ENCODE results near the gene LRTM1. TPM values are rescaled to one million over a fixed set of nuclear protein-coding genes. Genes with fewer than 3 reads are reported as not detected.

LRTM1 gene
- total RNA-seq, 4 donors from 2014 or later: not detected

DNA sequence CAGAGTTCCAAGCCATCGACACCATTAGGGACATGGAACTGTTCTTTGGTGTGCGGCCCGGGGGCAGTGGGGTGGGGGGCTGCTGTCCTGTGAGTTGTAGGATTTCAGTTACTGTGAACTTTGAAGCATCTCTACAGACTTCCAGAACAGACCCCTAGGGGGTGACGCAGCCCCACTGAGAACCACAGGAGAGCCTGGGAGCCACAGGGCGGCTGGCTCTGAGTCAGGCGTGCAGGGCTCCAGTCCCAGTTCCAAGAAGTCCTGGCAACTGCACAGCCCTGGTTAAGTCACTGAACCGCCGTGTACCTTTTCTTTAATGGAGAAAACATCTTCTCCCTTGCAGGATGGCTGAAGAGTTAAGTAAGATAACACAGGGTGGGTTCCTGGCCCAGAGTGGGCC lies 23.5 kb upstream of the LRTM1 start:
- H3K36me3 ChIP-seq: no peaks in the 10 kb centered on the region
- no peak overlapping the region for H3K4me3 ChIP-seq
- peak; percentile 51 for DNase-seq
- 64% methylated on average over 8 of the region's 8 CpGs; no CpG with 5 or more reads in 1 of the 2 donors for WGBS, 2 donors (ENCODE audit: low coverage in 1 of 2)
- TF ChIP-seq, protein P1, sequence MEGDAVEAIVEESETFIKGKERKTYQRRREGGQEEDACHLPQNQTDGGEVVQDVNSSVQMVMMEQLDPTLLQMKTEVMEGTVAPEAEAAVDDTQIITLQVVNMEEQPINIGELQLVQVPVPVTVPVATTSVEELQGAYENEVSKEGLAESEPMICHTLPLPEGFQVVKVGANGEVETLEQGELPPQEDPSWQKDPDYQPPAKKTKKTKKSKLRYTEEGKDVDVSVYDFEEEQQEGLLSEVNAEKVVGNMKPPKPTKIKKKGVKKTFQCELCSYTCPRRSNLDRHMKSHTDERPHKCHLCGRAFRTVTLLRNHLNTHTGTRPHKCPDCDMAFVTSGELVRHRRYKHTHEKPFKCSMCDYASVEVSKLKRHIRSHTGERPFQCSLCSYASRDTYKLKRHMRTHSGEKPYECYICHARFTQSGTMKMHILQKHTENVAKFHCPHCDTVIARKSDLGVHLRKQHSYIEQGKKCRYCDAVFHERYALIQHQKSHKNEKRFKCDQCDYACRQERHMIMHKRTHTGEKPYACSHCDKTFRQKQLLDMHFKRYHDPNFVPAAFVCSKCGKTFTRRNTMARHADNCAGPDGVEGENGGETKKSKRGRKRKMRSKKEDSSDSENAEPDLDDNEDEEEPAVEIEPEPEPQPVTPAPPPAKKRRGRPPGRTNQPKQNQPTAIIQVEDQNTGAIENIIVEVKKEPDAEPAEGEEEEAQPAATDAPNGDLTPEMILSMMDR (IDR thresholded peaks at IDR 0.05): peak; percentile 42 to 53 (median 43)
- TF ChIP-seq POLR2AphosphoS5 (IDR thresholded peaks at IDR 0.05): no peak
- no peaks in the 10 kb centered on the region for H3K4me1 ChIP-seq
- no peak overlapping the region for H3K27ac ChIP-seq
- in situ Hi-C loops (cut with MboI; ENCODE audit: low pct_ligation_motif_present in 1 of 4, low pct_unique_long_range_greater_than_20kb in 1 of 4, low sequenced_read_pairs in 3 of 4): no loop called here
- H3K27me3 ChIP-seq: no peaks in the 10 kb centered on the region
- intact Hi-C loops (cut with DNase I; ENCODE audit: low total_unique reads): no loop called here
- no peaks in the 10 kb centered on the region for H3K9me3 ChIP-seq

DNA sequence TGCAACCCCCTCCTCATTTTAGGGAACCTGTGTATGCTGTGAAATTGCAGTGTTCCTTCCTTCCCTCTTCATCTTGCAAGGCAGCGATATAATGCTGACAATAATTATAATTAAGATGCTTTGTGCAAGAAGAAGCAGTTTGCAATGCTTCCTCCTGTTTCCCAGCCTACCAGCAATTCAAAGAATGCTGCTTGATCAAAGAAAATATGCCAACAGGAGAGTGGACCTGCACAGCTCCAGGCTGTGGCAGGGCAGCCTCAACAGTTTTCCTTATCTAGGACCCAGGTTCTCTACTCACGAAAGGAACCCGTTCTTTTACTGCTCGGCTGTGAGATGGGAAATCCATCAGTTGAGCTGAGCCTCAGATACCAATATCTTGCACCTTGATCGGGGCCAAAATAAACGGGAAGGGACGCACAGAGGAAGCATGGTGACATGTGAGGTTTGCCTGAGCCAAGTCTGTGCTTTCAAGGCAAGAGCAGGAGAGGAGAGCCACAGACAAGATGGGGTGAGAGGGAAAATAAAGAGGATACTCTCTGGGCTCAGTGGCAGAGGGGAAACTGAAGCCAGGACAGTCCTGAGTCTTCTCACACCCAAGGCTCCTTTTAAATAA lies 22.6 kb upstream of the LRTM1 start:
- H3K9me3 ChIP-seq: no peaks in the 10 kb centered on the region
- TF ChIP-seq POLR2A (IDR thresholded peaks at IDR 0.05) (no peak), POLR2AphosphoS5 (IDR thresholded peaks at IDR 0.05) (no peak), EP300 (IDR thresholded peaks at IDR 0.05; ENCODE audit: low read depth) (no peak)
- TF ChIP-seq, protein P1 (IDR thresholded peaks at IDR 0.05): no peak
- no peak overlapping the region for H3K27ac ChIP-seq
- no peaks in the 10 kb centered on the region for H3K4me1 ChIP-seq
- no peak overlapping the region for H3K4me3 ChIP-seq
- WGBS, 2 donors (ENCODE audit: low coverage in 1 of 2): 69 to 76% methylated on average over 4 to 7 of the region's 7 CpGs
- H3K27me3 ChIP-seq: no peaks in the 10 kb centered on the region
- in situ Hi-C loops (cut with MboI; ENCODE audit: low pct_ligation_motif_present in 1 of 4, low pct_unique_long_range_greater_than_20kb in 1 of 4, low sequenced_read_pairs in 3 of 4): no loop called here
- intact Hi-C loops (cut with DNase I; ENCODE audit: low total_unique reads): no loop called here
- DNase-seq: no peak
- H3K36me3 ChIP-seq: no peaks in the 10 kb centered on the region

DNA sequence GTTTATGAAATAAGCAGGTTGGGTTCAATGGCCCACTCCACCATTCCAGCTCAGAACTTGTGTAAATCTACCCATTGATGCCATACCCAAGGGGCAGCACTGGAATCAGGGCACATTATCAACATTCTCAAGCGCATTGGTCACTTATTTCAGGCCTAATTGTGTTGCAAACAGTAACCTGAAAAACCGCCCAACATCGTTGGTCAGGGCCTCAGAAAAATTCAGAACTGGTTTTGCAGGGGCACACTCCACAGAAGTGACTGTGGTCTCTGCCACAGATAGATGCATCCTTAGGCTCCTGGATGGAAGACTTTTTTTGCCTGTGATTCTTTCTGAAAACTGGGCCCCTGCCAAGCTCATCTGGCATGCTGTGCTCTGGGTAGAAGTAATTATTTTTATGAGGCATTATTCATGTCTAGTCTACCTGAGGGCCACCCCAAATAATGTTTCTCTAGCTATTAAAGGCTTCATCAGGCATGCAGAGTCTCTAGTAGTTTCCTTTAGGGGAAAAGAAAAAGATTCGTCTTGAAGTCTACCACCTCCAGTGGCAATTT lies 21.7 kb upstream of the LRTM1 start:
- DNase-seq: no peak
- intact Hi-C loops (cut with DNase I; ENCODE audit: low total_unique reads): no loop called here
- H3K36me3 ChIP-seq: no peaks in the 10 kb centered on the region
- in situ Hi-C loops (cut with MboI; ENCODE audit: low pct_ligation_motif_present in 1 of 4, low pct_unique_long_range_greater_than_20kb in 1 of 4, low sequenced_read_pairs in 3 of 4): no loop called here
- WGBS, 2 donors (ENCODE audit: low coverage in 1 of 2): 82% methylated on average over 4 of the region's 4 CpGs; no CpG with 5 or more reads in 1 of the 2 donors
- H3K27me3 ChIP-seq: no peaks in the 10 kb centered on the region
- no peak overlapping the region for H3K27ac ChIP-seq
- TF ChIP-seq POLR2AphosphoS5 (IDR thresholded peaks at IDR 0.05): no peak
- TF ChIP-seq EP300 (IDR thresholded peaks at IDR 0.05; ENCODE audit: low read depth): no peak
- TF ChIP-seq, protein P1 (IDR thresholded peaks at IDR 0.05): no peak
- no peak for TF ChIP-seq POLR2A (IDR thresholded peaks at IDR 0.05)
- H3K4me1 ChIP-seq: no peaks in the 10 kb centered on the region
- no peaks in the 10 kb centered on the region for H3K9me3 ChIP-seq
- H3K4me3 ChIP-seq: no peak overlapping the region

DNA sequence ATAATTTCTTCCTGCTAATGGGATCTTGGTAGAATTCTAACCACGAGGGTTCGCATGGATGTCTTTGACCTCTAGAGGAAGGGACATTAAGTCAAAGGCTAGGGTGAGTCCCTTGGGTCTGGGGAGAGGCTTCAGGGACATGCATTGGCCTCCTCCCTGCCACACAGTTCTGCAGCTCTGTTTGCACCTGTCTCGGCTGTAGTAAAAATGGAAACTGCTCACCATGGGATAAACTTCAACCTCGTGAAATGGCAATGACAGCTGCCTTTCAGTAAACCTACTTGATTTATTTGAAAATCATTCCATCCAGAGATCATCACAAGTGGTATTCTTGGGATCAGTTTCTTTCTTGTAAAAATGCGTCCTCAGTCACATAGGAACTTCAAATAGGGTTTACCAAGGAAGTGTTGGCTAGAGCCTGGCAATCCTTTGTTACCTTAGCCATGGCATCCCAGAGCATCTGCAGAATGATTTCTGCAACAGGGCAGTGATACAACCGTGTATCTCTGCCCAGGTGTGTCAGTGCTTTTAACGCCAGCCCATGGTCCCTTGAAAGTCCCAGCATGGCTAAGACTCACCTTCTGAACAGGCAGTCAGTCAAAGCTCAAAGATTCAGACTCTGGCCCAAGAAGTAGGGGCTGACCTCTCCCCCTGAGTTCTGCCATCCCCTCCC lies 14.0 kb upstream of the LRTM1 start:
- DNase-seq: no peak
- no peaks in the 10 kb centered on the region for H3K4me1 ChIP-seq
- in situ Hi-C loops (cut with MboI; ENCODE audit: low pct_ligation_motif_present in 1 of 4, low pct_unique_long_range_greater_than_20kb in 1 of 4, low sequenced_read_pairs in 3 of 4) (no loop called here), intact Hi-C loops (cut with DNase I; ENCODE audit: low total_unique reads) (no loop called here)
- 60 to 78% methylated on average over 3 to 7 of the region's 7 CpGs for WGBS, 2 donors (ENCODE audit: low coverage in 1 of 2)
- H3K36me3 ChIP-seq: no peaks in the 10 kb centered on the region
- H3K27ac ChIP-seq: no peak overlapping the region
- H3K27me3 ChIP-seq: no peaks in the 10 kb centered on the region
- no peak overlapping the region for H3K4me3 ChIP-seq
- H3K9me3 ChIP-seq: no peaks in the 10 kb centered on the region
- TF ChIP-seq EP300 (IDR thresholded peaks at IDR 0.05; ENCODE audit: low read depth) (no peak), POLR2AphosphoS5 (IDR thresholded peaks at IDR 0.05) (no peak)
